GM13976 (cell line): ENCODE measurements around the gene RABL3.

Experiments used
- DNase-seq: peaks from one replicate; pipeline ENCODE4 v3.0.0; 2012; ENCODE audit warnings: low spot score
- in situ Hi-C: fragments of 300-500 bp; cut with MboI; formaldehyde crosslinking; loops from one replicate; pipeline ENCODE4 v1.12.0; 2022; ENCODE audit warnings: low sequenced_read_pairs, mixed read lengths, inconsistent platforms; ENCODE audit not compliant: unreplicated experiment
- TF ChIP-seq, protein P1 (sequence below): IDR thresholded peaks from 2 replicates; pipeline ENCODE4 v1.5.1; 2012; ENCODE audit warnings: borderline replicate concordance, mild to moderate bottlenecking; ENCODE audit not compliant: insufficient read depth; ENCODE audit errors: extremely low read depth, missing control alignments, control extremely low read depth

RABL3 gene

DNA sequence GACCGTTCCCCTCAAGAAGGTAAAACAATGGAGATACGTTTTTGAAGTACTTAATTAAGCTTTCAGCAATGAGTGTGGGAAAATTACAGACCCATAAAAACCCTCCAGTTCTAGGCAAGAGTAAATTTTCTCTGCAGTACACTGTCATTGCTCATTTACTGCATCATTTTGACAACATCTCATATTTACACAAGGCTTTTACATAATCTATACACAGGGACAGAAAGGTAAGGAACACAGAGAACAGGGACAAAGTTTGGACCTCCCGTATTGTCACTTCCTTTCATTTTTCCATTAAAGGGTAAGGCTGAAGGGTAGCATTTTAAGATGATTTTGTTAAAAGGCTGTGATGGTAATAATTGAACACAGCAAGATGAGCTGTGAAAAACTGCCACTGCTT, 52.9 kb downstream of the RABL3 start:
- no peak for DNase-seq
- in situ Hi-C loops = no loop called here
- TF ChIP-seq, protein P1, sequence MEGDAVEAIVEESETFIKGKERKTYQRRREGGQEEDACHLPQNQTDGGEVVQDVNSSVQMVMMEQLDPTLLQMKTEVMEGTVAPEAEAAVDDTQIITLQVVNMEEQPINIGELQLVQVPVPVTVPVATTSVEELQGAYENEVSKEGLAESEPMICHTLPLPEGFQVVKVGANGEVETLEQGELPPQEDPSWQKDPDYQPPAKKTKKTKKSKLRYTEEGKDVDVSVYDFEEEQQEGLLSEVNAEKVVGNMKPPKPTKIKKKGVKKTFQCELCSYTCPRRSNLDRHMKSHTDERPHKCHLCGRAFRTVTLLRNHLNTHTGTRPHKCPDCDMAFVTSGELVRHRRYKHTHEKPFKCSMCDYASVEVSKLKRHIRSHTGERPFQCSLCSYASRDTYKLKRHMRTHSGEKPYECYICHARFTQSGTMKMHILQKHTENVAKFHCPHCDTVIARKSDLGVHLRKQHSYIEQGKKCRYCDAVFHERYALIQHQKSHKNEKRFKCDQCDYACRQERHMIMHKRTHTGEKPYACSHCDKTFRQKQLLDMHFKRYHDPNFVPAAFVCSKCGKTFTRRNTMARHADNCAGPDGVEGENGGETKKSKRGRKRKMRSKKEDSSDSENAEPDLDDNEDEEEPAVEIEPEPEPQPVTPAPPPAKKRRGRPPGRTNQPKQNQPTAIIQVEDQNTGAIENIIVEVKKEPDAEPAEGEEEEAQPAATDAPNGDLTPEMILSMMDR = no peak

GRCh38 chr3:120688121-120688520, 54.2 kb downstream of the RABL3 start:
- TF ChIP-seq, protein P1 = no peak
- in situ Hi-C loops = no loop called here
- DNase-seq = peak; percentile 53

GRCh38 chr3:120685411-120685810, 56.9 kb downstream of the RABL3 start:
- TF ChIP-seq, protein P1 = no peak
- in situ Hi-C loops = no loop called here
- no peak for DNase-seq

GRCh38 chr3:120684896-120685295, 57.4 kb downstream of the RABL3 start:
- in situ Hi-C loops = no loop called here
- TF ChIP-seq, protein P1 = no peak

GRCh38 chr3:120683671-120684301, 58.5 kb downstream of the RABL3 start:
- DNase-seq = no peak
- in situ Hi-C loops = no loop called here
- TF ChIP-seq, protein P1 = no peak

More at GRCh38 chr3:120684896-120685295, 57.4 kb downstream of the RABL3 start:
- DNase-seq = no peak

DNA sequence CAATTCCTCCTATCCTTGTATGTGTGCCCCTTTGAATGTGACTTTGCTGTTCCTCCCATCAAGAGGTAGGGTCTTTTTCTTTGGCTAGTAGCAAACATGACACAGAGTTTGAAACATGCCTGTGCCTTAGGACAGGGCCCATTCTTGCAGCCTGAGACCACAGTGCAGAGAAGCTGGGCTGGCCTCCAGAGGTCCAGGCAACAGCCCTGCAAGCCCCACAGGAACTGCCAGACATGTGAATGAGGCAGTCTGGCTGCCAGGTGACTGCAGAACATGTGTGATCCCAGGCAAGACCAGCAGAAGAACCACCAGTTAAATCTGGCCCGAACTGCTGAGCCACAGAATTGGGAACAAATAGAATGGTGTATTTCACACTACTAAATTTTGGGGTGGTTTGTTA, 59.1 kb downstream of the RABL3 start:
- no peak for DNase-seq
- in situ Hi-C loops = no loop called here
- TF ChIP-seq, protein P1 = no peak
